Iris pigment epithelial cell (primary cell): ENCODE measurements around the gene SUCNR1.
"Not testable (repeated sequence)": the region's sequence is repeated elsewhere in the genome, so short reads cannot be mapped to it uniquely, and the experiment has no call there.

Experiments used
- DNase-seq: peaks from one replicate; pipeline ENCODE4 v3.0.0-alpha.2; 2011; ENCODE audit warnings: low read depth

The SUCNR1 gene

GRCh38 chr3:151871639-151872468, 1.6 kb upstream of the SUCNR1 start:
- peak; percentile 34 for DNase-seq

- DNase-seq, result not testable (repeated sequence)
Observed at GRCh38 chr3:151874079-151874478, 636 bp downstream of the SUCNR1 start.

GRCh38 chr3:151875759-151876158, 2.3 kb downstream of the SUCNR1 start:
- peak; percentile 40 for DNase-seq

- no peak for DNase-seq
Observed at GRCh38 chr3:151877269-151877668, 3.8 kb downstream of the SUCNR1 start.

GRCh38 chr3:151878465-151878864, 5.0 kb downstream of the SUCNR1 start:
- no peak for DNase-seq

GRCh38 chr3:151879037-151879436, 5.6 kb downstream of the SUCNR1 start:
- DNase-seq, result no peak

- DNase-seq, result no peak
Observed at GRCh38 chr3:151879679-151880415, 6.4 kb downstream of the SUCNR1 start.

GRCh38 chr3:151880416-151880690, 6.9 kb downstream of the SUCNR1 start:
- DNase-seq, result no peak

- DNase-seq, result no peak
Observed at GRCh38 chr3:151881137-151881536, 7.7 kb downstream of the SUCNR1 start.

GRCh38 chr3:151885397-151885796, 12.0 kb downstream of the SUCNR1 start:
- DNase-seq, result not testable (repeated sequence)

- not testable (repeated sequence) for DNase-seq
Observed at GRCh38 chr3:151887450-151888211, 14.2 kb downstream of the SUCNR1 start.

GRCh38 chr3:151890721-151891141, 17.3 kb downstream of the SUCNR1 start:
- DNase-seq, result peak; percentile 57

GRCh38 chr3:151891721-151892120, 18.3 kb downstream of the SUCNR1 start:
- DNase-seq, result no peak

GRCh38 chr3:151894219-151894618, 20.8 kb downstream of the SUCNR1 start:
- DNase-seq, result no peak

- DNase-seq, result no peak
Observed at GRCh38 chr3:151895478-151896241, 22.2 kb downstream of the SUCNR1 start.

GRCh38 chr3:151896246-151897012, 23.0 kb downstream of the SUCNR1 start:
- DNase-seq, result peak; percentile 58

- not testable (repeated sequence) for DNase-seq
Observed at GRCh38 chr3:151898121-151898520, 24.7 kb downstream of the SUCNR1 start.

- DNase-seq, result not testable (repeated sequence)
Observed at GRCh38 chr3:151898564-151899261, 25.3 kb downstream of the SUCNR1 start.

GRCh38 chr3:151899996-151900395, 26.6 kb downstream of the SUCNR1 start:
- no peak for DNase-seq

GRCh38 chr3:151900460-151900859, 27.0 kb downstream of the SUCNR1 start:
- DNase-seq, result no peak
